GM21825 (cell line): Measurements from ENCODE around the gene CCDC8.
"Not testable (repeated sequence)": the region's sequence is repeated elsewhere in the genome, so short reads cannot be mapped to it uniquely, and the experiment has no call there.

ENCODE experiments used
- ATAC-seq: cut with Tn5 transposase; IDR thresholded peaks from one replicate; pipeline ENCODE4 v1.9.1; 2021; ENCODE audit warnings: mild to moderate bottlenecking, moderate library complexity; ENCODE audit not compliant: unreplicated experiment

Gene CCDC8, protein sequence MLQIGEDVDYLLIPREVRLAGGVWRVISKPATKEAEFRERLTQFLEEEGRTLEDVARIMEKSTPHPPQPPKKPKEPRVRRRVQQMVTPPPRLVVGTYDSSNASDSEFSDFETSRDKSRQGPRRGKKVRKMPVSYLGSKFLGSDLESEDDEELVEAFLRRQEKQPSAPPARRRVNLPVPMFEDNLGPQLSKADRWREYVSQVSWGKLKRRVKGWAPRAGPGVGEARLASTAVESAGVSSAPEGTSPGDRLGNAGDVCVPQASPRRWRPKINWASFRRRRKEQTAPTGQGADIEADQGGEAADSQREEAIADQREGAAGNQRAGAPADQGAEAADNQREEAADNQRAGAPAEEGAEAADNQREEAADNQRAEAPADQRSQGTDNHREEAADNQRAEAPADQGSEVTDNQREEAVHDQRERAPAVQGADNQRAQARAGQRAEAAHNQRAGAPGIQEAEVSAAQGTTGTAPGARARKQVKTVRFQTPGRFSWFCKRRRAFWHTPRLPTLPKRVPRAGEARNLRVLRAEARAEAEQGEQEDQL

DNA sequence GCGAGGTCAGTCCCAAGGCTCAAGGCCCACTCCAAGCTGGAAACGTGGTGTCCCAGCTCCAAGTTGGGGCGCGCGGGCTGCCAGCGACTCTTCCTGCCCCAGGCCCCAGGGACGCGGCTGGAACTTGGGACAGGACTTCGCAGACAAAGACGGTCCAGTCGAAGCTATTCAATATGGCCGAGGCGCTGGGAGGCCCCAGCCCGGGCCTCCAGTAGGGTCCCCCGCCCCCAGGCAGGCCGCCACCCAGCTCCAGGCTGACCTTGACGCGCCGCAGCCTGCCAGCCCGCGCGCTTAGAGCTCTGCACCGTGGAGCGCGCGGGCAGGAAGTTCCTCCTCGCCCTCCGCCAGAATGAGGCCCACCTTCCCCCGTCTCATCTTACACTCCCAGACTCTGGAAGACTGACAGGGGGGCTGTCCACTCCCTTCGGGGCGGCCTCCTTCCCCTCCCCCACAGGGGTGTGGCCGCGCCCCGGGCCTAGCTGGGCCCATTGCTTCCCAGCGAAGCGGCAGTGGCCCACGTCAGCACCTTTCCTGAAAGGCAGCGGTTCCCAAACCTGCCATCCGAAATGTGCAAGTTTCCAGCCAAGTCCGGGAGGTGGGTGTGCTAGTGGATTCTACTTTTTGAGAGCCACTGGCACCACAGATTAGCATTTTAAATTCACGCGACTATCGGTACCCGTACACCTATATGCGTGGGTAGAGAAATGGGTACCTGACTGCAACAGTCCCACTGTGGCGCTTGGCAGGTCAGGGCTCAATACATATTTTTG, at the start of gene CCDC8:
Gene CCDC8 (minus strand): TSS at position 303 of the 770 bp plus-strand sequence. CDS start 754 bp downstream, outside the sequence.
- no peak for ATAC-seq

DNA sequence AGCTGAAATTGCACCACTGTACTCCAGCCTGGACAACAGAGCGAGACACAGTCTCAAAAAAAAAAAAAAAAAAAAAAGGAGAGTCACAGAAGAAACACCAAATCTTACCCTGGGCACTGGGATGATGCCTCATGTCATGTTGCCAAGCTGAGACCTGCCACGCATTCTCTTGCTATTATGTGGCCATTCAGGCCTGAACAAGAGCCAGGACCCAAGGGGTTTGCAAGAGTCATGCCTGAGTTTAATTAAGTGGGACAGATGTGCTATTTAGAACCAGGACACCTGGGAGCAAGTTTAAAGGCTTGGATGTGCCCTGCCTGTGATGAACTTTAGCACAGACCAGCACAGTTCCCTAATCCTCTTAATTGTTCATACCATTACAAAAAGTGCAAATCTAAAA, 48.2 kb upstream of the CCDC8 start:
- no peak for ATAC-seq

DNA sequence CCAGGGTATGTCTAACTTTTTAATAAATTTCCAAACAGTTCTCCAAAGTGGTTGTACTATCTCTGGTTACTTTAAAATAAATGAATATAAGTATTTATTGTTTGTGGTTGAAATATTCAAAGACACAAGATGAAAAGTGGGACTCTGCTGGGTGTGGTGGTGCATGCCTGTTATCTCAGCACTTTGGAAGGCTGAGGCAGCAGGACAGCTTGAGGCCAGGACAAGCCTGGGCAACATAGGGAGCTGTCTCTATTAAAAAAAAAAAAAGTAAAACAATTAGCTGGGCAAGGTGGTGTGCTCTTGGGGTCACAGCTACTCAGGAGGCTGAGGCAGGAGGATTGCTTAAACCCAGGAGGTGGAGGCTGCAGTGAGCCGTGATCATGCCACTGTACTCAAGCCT, 47.6 kb upstream of the CCDC8 start:
- ATAC-seq: no peak

DNA sequence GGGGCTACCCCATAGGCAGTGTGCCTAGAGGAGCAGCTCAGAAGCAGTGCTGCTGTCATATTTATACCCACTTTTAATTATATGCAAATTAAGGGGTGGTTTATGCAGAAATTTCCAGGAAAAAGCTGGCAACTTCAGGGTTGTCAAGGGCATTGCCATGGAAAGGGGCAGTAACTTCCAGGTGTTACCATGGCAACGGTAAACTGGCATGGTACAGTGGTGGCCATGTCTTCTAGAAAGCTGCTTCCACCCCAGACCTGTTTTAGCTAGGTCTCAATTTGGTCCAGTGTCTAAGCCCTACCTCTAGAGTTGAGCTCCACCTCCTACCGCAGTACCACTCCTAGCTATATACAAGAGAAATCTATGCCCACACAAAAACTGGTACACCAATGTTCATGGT, 46.7 kb upstream of the CCDC8 start:
- ATAC-seq: no peak

DNA sequence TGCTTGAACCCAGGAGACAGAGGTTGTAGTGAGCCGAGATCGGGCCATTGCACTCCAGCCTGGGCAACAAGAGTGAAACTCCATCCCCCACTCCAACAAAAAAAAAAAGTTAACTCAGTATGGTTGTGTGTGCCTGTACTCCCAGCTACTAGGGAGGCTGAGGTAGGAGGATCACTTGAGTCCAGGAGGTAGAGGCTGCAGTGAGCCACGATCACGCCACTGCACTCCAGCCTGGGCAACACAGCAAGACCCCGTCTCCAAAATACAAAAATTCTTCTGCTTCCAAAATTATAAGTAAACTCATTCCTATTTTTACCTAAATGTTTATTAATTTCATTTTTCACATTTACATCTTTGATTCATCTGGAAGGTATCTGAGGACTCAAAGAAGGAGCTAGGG, 43.6 kb upstream of the CCDC8 start:
- ATAC-seq: no peak

DNA sequence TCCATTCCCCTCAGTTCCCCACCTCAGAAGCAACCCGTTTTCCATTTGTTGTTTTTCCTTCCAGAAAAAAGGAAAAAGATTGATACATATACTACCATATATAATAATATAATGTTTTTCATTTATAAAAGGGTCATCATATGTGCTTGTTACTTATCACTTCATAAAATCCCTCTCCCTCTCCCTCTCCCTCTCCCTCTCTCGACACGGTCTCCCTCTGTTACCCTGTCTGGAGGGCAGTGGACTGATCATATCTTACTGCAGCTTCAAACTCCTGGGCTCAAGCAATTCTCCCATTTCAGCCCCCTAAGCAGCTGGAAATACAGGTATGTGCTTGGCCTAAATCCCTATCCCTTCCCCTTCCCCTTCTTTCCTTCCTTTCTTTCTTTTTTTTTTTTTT, 40.9 kb upstream of the CCDC8 start:
- ATAC-seq: no peak

DNA sequence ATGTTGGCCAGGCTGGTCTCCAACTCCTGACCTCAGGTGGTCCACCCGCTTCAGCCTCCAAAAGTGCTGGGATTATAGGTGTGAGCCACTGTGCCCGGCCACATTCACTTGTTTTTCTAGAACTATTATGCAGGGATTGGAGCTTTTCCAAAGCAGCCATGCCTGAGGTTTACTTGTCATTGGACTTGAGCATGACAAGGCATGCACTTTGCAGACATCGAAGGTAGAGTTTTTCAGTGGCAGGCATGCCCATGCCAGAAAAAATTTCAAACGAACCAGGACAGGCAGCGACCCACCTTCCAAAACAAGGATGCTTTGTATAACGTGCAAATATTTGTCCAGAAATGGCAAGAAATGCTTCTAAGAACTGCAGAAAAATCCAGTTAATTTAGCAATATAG, 40.3 kb upstream of the CCDC8 start:
- no peak for ATAC-seq

DNA sequence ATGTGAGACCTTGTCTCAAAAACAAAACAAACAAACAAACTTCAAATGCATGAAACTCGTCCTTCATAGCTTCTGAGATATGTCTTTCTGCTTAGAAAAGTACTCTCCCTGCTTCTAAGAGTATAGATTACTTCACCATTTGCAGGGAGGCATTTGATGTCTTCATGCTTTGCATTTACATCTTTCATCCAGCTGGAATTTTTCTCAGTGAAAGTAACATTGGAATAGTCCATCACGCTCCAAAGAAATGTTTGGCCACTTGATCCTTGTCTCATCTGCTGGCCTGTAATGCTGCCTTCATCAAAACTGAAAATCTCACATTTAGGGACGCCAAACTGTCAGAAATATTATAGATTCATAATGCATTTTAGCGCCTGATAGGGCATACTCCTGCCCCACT, 38.8 kb upstream of the CCDC8 start:
- ATAC-seq: no peak

DNA sequence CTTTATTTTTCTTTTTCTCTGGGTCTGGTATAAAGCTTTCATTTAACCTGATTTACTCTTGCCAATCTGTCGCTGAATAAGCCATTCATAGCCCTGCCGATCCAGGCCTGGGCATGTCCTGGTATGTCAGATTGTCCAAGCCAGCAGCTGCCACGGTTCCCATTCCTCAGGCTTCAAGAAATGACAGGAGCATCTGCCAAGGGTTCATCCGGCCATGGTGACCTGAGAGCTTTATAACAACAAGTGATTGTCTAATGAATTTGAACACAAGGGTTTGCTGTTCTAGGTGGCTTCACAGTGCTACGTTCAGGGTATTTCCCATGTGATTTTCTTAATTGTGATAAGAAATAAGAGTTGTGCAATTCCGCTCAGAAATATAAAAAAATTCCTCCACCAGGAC, 38.0 kb upstream of the CCDC8 start:
- no peak for ATAC-seq

DNA sequence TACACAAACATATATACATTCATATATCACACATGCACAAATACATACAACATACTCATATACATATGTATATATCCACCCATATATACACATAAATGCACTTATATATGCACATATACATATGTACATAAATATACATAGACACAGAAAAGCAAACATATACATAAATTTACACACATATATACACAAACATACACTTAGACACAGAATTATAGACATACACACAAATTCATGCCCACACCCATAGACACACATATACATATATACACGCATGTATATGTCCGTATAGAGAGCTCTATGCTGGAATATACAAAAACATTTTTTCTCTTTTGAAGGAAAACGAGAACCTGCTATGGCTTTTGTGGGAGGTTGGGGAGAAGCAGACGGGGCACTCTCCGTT, 37.4 kb upstream of the CCDC8 start:
- no peak for ATAC-seq

DNA sequence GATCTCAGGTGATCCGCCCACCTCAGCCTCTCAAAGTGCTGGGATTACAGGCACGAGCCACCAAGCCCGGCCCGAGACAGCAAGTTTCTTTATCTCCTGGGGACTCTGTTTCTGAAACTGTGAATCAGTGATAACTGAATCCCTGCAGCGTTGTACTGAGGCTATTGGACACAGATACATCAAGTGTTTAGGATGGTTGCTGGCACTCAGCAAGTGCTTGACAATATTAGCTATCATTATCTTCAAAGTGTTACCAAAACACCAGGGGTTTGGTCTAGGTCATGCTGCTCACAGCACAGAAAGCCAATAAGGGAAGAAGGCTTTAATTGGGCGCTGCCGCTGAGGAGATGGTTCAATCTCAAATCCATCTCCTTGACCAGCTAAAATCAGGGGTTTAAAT, 35.9 kb upstream of the CCDC8 start:
- no peak for ATAC-seq

DNA sequence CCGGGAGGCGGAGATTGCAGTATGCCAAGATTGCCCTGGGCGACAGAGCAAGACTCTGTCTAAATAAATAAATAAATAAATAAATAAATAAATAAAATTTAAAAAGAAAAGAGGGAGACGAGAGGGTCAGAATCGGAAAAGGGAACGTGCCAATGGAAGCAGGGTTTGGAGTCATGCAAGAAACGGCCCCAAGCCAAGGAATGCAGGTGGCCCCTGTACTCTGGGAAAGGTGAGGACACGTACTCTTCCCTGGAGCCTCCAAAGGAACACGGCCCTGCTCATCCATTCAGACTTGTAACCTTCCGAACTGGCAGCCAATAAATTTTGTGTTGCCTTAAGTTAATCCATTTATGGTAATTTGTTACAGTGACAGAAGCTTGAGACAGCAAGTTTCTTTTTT, 35.2 kb upstream of the CCDC8 start:
- no peak for ATAC-seq

DNA sequence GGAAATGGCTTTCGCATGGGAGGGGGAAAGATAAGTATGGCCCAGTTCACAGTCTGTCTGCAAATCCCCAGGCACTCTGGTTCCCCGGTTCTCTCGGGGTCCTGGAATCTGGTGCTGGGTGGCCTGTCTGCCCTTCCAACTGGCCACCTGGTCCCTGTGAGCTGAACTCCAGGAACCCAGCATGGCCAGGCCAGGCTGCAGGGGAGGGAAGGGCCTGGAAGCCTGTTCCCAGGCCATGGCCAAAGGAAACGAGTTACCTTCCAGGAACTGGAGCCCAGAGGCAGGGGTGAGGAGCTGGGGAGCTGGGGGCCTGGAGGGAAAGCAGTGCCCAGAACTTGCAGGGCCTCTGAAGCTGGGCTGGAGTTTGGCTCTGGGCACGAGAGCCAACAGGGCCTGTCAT, 34.5 kb upstream of the CCDC8 start:
- ATAC-seq: no peak

DNA sequence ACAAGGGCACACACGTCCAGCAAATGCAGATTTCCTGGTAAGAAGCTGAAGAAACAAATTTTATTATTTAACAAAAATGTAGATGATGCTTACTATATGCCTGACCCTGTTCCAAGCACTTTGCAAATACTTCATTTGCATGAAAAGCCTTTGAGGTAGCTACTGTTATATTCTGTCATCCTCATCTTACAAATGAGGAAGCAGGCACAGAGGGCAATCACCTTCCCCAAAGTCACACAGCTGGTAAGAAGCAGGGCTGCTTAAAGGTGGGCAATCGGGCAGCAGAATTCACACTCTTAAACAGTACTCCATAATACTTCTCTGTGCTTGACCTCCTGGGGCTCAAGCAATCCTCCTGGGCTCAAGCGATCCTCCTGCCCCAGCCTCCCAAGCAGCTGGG, 33.6 kb upstream of the CCDC8 start:
- ATAC-seq: no peak

DNA sequence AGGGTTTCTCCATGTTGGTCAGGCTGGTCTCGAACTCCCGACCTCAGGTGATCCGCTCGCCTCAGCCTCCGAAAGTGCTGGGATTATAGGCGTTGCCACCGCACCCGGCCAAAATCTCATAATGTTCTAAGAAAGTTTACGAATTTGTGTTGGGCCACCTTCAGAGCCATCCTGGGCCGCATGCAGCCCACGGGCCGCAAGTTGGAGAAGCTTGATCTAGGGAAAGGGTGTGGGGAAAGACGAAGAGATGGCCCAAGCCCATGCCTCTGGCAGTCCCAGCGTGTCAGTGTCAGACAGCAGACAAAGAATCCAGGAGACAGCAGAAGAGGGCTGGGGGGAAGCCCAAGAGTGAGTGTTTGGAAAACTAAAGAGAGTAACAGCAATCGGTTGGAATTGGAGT, 32.7 kb upstream of the CCDC8 start:
- no peak for ATAC-seq

DNA sequence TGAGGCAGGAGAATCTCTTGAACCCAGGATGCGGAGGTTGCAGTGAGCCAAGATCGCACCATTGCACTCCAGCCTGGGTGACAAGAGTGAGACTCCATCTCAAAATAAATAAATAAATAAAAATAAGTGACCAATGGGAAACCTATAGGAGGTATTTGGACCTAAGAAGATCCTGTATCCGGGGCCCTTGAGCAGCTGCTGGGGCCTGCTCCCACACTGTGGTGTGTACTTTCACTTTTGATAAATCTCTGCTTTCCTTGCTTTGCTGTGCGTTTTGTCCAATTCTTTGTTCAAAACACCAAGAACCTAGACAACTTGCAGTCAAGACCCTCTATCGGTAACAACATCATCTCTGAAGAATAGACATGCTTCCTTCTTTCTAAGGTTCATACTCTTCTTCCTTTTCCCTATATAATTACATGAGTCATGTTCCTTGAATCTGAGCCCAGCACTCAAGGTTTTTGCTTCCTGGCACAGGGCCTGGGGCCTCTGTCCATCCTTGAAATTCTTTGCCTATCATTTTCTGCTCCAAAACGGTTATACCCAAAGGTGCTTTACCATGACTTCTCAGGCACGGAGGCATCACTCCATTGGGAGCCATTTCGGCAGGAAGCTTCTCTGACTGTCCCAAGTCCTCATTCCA, 29.6 kb upstream of the CCDC8 start:
- no peak for ATAC-seq

DNA sequence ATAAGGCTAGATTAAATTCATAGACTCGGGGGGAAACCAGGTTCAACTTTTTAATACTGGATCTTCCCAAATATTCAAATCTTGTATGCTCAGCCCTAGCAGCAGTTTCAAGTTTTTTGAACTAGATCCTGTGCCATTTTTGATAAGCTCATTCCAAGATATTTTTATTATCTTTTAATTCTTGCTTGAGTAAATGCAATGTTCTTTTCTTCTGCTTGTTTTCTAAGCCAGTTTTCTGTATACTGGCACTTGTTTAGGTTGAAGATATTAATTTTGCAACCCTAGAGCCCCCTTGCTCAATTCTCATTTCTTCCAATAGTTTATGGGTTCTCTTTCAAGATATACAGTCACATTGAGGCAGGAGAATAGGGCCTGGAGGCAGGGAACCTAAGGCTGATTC, 28.5 kb upstream of the CCDC8 start:
- ATAC-seq: no peak

DNA sequence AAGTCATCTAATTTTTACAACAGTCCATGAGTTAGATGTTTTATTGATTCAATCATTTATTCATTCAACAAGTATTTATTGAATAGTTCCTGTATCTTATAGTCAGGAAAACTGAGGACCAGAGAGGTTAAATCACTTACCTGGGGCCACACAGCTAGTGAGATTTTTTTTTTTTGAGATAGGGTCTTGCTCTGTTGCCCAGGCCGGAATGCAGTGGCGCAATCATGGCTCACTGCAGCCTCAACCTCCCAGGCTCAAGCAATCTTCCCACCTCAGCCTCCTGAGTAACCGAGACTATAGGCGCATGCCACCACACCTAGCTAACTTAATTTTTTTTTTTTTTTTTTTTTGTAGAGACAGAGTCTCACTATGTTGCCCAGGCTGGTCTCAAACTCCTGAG, 22.3 kb upstream of the CCDC8 start:
- ATAC-seq: not testable (repeated sequence)

DNA sequence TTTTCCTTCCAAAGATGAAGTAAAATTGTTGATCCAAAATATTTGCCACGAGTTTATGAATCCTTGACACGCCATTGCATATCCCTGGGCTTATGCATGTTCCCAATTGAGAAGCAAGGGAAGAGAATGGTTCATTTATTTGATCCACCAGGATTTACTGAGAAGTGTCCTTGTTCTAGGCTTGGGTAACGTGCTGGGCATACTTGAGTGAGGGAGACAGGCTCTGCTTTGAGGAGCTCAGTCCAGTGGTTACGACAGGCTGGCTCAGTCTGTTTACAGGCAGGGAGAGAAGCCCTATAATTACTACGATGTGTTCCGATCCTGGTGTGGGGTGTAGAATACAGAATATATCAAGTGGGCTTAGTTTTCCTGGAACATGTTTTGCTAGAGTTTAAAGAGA, 21.6 kb upstream of the CCDC8 start:
- no peak for ATAC-seq

DNA sequence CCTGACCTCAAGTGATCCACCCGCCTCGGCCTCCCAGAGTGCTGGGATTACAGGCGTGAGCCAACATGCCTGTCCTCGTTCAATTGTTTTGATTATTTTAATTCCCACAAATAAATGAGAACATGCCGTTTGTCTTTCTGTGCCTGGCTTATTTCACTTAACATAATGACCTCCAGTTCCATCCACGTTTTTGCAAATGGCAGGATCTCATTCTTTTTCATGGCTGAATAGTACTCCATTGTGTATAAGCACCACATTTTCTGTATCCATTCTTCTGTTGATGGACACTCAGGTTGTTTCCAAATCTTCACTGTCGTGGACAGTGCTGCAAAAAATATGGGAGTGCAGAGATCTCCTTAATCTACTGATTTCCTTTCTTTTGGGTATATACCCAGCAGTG, 20.1 kb upstream of the CCDC8 start:
- not testable (repeated sequence) for ATAC-seq

DNA sequence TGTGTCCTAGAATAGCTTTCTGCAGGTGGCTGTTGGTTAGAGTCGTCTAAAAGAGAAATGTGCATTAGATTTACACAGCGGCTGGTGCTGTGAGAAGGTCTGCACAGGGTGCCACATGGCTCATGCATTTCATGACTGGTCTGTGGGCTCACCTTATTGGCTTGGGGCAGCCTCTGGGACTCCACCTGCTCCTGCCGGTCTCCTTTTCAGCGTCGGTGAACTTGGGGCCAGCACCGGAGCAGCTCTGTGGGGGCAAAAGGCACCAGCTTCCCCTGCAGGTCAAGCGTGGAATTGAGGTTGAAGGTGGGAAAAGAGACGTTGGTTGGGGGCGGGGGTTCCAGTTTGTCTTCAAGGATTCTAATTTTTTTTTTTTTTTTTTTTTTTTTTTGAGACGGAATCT, 18.5 kb upstream of the CCDC8 start:
- ATAC-seq: no peak

DNA sequence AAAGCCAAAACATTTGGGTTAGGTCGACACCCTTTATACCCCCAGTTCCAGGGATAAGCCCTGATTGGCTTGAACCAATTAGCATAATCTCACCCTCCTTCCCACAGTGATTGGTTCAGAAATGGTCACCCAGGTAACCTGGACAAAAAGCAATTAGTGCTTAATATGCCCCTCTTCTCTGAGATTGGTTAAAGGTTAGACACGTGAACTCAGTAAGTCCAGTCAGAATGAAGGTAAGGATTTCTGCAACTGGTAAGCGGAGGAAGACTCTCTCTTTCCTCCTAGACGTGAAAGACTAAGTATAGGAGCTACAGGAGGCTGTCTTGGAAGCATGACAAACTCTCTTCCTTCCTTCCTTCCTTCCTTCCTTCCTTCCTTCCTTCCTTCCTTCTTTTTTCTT, 16.6 kb upstream of the CCDC8 start:
- ATAC-seq: no peak
